Heart left ventricle (tissue), 13 donors: ENCODE measurements around the gene AGRN.

ENCODE experiments used
- POLR2A ChIP-seq, 2 donors: fragments of 450-650 bp; IDR thresholded peaks; one replicate each; pipeline ENCODE4 v1.6.1; 2017; ENCODE audit warnings: antibody characterized with exemption in 2 of 2, mild to moderate bottlenecking in 2 of 2, moderate library complexity in 2 of 2
- TF ChIP-seq, protein P1 (sequence below), 12 donors: fragments of 200-600 bp; sonication (generic) in 4 of 12; IDR thresholded peaks; one replicate each; pipeline versions ENCODE4 v1.5.0 to v1.8.0; 2018 to 2022; ENCODE audit warnings: antibody characterized with exemption in 12 of 12, mild to moderate bottlenecking in 5 of 12
- donor health status: ischemic (EF 13 %, LVEDD 7.1; RV severe dilation, severe dysfunction).
- donor health status: DM: no; HTN: yes; CAD: no.
- donor health status: DM: no; HTN: no; CAD: no.
- donor health status: ischemic (EF 25% LVEDD 6.9; RV normal size, moderate dysfunction).
- donor health status: ischemic (EF 25% LVEDD 5.7; RV mildly dilated, moderate dysfunction).
- donor health status: ischemic (EF 35%, LVEDD 5.7; RV mildly dilated, moderate dysfunction).
- donor health status: nonischemic (EF 11% LVEDD 7.7; RV severe dilation, severe dysfunction).
- donor health status: DM: yes; HTN: yes; CAD: no.
- donor health status: PGD.
- donor health status: ischemic (EF 29% LVEDD 5.4; RV normal size, mild dysfunction).
- donor health status: nonischemic (EF 23%, LVEDD 6.1; RV moderate dilation, normal function).

DNA sequence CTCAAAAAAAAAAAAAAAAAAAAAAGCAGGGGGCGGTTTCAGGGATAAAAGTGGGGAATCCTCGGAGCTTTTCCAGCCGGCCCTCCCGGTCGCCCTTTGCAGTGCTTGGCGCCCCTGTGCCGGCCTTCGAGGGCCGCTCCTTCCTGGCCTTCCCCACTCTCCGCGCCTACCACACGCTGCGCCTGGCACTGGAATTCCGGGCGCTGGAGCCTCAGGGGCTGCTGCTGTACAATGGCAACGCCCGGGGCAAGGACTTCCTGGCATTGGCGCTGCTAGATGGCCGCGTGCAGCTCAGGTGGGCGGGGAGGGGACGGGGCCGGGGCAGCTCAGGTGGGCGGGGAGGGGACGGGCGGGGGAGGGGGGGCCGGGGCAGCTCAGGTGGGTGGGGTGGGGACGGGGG is 28.8 kb downstream of the AGRN start:
- TF ChIP-seq, protein P1, sequence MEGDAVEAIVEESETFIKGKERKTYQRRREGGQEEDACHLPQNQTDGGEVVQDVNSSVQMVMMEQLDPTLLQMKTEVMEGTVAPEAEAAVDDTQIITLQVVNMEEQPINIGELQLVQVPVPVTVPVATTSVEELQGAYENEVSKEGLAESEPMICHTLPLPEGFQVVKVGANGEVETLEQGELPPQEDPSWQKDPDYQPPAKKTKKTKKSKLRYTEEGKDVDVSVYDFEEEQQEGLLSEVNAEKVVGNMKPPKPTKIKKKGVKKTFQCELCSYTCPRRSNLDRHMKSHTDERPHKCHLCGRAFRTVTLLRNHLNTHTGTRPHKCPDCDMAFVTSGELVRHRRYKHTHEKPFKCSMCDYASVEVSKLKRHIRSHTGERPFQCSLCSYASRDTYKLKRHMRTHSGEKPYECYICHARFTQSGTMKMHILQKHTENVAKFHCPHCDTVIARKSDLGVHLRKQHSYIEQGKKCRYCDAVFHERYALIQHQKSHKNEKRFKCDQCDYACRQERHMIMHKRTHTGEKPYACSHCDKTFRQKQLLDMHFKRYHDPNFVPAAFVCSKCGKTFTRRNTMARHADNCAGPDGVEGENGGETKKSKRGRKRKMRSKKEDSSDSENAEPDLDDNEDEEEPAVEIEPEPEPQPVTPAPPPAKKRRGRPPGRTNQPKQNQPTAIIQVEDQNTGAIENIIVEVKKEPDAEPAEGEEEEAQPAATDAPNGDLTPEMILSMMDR (IDR thresholded peaks at IDR 0.05), result no peak
- no peak for TF ChIP-seq POLR2A (IDR thresholded peaks at IDR 0.05)
